ENCODE data around the gene CPT1B.
"Not testable (repeated sequence)": the region's sequence is repeated elsewhere in the genome, so short reads cannot be mapped to it uniquely, and the experiment has no call there.

The CPT1B gene

DNA sequence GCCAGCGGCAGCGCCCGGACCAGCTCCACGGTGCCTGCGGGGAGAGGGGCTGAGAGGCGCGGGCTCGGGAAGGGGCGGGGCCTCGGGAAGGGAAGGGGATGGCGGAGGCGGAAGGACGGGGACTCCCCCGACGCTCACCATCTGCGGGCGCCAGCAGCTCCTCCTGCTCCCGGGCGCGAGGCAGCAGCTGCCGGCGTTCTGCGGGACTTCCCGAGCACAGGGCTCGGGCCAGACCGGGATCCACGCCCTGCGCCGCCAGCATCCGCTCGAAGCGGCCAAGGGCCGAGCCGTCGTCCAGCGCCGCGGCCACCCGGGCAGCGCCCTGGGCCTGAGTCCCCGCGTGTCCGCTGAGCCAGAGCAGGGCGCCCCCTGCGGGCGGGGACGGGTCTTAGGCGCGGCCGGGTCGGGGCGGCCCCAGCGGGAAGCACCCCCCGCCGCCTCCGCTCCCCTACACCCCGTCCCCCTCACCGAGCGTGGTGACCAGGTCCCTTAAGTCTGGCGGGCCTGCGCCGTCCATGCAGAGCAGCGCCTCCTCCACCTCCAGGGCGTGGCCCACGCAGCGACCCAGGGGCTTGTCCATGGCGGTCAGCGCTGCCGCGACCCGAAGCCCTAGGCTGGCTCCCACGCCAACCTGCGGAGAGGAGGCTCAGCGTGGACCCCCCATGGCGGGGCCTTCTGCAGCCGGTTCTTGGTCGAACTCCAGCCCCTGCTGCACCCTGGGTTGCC, 52.0 kb downstream of the CPT1B start:
- DNase-seq = peak; percentile 67 to 88 (median 81)

DNA sequence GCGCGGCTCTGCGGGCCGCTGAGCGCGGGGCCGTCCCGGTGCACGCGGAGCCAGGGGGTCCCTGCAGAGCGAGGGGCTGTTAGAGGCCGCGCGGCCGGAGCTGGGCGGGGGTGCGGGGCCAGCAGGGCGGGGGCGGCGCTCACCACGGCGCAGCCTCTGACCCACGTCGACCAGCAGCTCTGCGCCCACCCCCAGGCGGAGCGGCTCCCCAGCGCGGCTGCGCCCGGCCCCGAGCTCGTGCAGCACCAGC, 52.4 kb downstream of the CPT1B start:
- DNase-seq = no peak

DNA sequence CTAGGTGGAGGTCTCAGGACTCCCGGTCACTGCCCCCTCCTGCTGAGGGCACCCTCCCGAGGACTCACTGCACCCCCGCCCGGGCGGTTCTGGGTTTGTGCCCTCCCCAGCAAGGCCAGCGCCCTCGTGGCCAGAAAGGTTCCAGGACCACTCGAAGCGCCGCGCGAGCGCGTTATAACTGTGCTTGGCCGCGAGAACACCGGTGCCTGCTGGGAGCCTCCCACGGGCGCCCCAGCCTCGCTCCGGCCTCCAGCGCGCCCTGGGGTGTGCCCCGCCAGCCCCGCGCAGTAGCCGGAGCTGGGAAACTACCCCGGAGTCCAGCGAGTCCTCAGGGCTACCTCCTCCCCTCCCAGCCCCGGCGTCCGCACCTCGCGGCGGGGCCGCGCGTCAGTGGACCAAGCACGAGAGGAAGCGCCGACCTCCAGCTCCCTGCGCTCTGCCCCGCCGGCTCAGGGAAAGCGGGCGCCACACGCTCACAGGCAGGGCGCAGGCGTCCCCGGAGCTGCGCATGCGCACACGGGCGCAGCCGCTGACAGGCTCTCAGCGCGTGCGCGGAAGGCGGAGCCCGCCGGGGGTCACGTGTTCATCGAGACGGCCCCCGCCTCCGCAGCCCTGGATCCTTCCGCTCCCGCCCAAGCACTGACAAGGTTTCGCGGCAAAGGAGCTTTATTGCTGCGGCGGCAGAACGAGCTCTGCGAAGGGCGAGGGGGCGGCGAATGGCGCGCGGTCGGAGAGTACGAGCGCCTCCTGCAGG, 52.9 kb downstream of the CPT1B start, which contains the start of gene SCO2:
Gene SCO2 (minus strand): TSS at position 495 of the 754 bp plus-strand sequence. CDS start 1,187 bp downstream, outside the sequence.
- peak; percentile 92 to 97 (median 96) for DNase-seq

DNA sequence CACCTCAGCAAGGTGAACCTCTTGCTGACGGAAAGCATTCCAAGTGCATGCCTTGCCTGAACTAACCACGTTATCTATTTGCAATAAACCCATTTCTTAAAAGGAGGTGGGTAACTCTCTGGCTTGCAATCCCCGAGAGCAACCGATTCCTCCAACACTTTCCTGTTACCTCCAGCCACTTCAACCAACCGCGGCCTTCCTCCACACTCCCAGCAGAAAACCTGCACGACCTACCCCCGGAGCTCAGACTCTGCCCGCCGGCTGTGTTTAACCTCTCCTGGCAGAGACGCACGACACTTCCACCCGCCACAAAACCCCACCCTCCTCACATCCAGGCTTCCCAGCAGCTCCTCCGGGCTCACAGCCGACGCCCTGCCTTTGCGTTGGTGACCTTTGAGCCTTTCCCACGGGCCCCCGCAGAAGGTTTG, 53.5 kb downstream of the CPT1B start:
- DNase-seq = peak in 1 of 6 experiments; percentile 34

DNA sequence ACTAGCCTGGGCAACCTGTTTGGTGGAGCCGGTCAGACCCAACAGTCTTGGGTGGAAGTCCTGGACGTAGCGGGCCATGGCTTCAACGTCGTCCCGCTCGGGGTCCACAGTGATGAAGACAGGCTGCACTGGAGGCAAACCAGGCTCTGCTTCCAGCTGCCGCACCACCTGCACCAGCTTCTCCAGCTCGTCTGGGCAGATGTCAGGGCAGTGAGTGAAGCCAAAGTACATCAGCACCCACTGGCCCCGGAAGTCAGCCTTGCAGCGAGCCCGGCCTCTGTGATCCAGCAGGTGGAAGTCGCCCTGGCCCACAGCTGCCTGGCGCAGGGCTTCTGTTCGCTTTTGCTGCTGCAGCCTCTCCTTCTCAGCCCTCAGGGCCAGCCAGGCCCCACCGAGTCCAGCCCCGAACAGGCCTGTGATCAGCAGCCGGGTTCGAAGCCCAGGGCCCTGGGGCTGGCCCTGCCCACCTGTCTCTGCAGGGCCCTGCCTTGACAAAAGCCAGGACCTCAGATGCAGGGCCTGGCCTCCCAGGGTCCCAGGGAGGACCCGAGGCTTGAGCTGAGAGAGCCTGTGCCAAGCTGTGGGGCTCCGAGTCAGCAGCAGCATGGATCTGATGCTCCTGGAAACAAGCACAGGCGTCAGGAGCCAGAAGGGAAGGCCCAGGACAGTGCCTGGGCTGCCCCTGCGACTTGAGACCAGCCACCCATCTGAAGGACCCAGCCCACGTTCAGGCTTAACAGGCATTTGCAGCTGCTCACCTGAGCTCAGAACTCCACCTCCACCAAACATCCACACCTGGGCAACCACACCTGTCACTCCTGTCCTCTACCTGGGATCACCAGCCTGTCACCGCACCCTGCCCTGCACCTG, 54.2 kb downstream of the CPT1B start:
- DNase-seq = no peak

DNA sequence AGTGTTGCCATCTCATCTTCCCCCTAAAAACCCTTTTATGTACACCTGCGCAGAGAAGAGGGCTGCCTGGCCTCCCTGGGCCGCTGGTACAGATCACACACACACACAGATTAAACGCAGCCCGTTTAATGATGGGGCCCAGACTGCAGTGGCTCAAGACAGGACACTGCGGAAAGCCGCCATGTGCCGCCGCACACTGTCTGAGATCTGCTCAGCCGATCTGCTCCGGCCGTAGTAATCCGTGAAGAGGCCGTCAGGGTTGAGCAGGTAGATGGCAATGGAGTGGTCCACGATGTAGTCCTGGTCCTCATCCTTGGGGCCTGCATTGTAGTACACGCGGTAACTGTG, 54.8 kb downstream of the CPT1B start:
- DNase-seq = no peak

DNA sequence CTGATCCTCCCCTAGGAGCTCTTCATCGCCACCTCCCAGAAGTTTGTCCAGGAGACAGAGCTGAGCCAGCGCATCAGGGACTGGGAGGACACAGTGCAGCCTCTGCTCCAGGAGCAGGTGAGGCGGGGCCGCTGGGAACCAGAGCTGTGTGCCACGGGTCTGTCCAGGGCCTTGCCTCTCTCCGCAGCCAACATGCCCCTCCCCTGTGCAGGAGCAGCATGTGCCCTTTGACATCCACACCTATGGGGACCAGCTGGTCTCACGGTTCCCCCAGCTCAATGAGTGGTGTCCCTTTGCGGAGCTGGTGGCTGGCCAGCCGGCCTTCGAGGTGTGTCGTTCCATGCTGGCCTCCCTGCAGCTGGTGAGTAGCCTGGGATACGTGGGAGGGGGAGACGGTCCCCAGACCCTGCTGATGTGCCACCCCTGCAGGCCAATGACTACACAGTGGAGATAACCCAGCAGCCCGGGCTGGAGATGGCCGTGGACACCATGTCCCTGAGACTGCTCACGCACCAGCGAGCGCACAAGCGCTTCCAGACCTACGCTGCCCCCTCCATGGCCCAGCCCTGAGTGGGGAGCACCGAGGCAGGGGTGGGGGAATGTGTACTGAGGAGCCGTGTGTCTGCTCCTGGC, 55.3 kb downstream of the CPT1B start:
- no peak for DNase-seq

DNA sequence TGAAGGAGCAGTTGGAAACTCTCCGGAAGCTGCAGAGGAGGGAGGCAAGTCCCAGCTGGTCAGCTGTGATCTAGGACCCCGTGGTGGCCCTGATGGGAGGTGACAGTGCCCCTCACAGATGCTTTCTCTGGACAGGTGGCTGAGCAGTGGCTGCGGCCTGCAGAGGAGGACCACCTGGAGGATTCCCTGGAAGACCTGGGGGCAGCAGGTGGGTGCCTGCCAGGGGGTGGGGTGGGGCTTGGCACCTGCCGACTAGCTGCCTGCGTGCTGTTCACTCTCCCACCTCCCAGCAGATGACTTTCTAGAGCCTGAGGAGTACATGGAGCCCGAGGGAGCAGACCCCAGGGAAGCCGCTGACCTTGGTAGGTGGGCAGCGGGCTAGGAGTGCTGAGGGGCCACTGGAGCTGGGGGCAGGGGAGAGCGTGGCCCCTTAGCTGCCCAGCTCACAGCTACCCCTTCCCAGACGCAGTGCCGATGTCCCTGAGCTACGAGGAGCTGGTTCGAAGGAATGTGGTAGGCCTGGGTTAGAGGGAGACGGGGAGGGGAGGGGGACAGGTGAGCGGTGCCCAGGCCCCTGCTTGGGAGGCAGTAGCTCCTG, 55.9 kb downstream of the CPT1B start:
- no peak for DNase-seq

DNA sequence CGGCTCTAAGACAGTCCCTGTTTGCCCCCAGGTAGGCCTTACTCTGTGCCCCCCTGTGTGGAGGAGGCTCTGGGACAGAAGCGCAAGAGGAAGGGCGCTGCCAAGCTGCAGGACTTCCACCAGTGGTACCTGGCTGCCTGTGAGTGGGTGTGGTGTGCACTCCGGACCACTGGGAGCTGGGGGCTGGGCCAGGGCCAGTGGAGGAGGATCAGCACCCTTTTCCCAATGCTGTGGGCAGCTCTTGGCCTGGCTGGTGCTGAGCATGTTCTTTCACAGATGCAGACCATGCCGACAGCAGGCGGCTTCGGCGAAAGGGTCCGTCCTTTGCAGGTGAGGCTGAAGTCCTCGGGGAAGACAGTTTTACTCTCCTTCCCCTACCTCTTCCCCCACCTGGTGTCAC, 56.5 kb downstream of the CPT1B start:
- no peak for DNase-seq

DNA sequence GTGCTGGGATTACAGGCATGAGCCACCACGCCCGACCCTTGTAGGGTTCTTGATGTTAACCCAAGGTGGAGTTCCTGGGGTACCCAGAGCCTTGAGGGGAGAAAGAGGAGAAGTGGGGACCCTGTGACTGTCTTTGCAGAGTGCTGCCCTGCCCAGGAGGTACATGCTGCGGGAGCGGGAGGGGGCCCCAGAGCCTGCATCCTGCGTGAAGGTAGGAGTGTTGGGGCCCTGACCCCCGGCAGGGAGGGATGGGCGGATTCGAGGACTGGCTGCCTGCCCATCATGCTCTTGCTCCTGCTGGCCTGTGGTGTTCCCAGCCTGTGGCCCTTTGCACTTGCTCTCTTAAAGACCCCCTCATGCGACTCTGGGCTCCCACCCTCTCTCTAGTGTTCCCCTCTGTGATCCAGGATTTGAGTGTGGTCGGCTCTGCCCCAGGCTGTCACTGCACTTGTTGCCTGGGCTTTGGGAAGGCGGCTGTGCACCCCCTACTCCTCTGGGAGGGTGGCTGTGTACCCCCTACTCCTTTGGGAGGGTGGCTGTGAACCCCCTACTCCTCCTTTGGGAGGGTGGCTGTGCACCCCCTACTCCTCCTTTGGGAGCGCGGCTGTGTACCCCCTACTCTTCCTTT, 57.3 kb downstream of the CPT1B start:
- no peak for DNase-seq

DNA sequence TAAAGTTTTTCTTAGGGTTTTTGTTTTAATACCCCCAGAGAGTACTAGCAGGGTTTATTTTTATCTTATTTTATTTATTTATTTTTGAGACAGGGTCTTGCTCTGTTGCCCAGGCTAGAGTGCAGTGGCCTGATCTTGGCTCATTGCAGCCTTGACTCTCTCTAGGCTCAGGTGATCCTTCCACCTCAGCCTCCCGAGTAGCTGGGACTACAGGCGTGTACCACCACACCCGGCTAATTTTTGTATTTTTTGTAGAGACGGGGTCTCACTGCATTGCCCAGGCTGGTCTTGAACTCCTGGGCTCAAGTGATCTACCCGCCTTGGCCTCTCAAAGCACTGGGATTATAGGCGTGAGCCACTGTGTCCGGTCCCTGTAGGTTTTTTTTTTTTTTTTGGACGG, 58.0 kb downstream of the CPT1B start:
- not testable (repeated sequence) for DNase-seq

DNA sequence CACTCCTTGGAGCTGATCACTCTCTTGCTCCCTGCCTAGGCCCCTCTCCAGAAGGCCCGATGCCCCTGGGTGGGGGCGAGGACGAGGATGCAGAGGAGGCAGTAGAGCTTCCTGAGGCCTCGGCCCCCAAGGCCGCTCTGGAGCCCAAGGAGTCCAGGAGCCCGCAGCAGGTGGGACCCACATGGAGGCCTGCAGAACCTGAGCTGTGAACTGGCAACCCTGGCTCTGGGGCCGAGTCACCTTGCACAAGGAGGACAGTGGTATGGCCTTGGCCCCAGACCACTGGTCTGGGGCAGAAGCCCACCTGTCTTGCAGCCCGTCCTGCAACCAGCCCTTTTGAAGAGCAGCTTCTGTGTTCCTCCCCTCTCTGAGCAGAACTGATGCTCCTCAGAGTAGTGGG, 59.1 kb downstream of the CPT1B start:
- no peak for DNase-seq

Data from stimulated activated naive CD4-positive, alpha-beta T cell (primary cell).